ENCODE measurements around the gene TMC2.

- TF ChIP-seq POLR2A (IDR thresholded peaks at IDR 0.05) (no peak), POLR2AphosphoS5 (IDR thresholded peaks at IDR 0.05) (no peak), CTCF (IDR thresholded peaks at IDR 0.05) (no peak), EP300 (IDR thresholded peaks at IDR 0.05) (no peak)
Measured at GRCh38 chr20:2595076-2595475, 58.7 kb downstream of the TMC2 start.
